ENCODE data around the gene PJA2. TPM values are rescaled to one million over a fixed set of nuclear protein-coding genes. Genes with fewer than 3 reads are reported as not detected.

PJA2 gene
- total and polyA plus RNA-seq, 2 donors (not counting 1 experiment from before 2014, with no cell fraction given) = 21.3 to 90.4 TPM

DNA sequence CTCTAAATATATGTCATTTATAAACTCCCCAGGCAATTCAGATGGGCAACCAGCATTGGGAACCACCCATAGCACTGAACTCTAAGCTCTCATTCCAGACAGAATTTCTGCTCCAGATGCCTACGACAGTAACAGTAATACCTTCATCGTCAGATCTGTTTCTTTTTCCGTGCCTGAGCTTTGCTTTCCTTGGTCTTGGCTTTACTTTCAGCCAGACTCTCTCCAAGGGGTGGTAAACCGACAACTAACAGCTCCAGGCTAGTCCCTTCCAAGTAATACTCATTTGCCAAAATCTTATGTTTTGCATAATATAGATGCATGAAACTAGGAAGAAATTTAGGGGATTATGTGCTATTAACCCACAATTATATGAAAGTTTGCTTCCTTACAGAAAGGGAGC is 102.3 kb downstream of the PJA2 start:
- no peak overlapping the region for H3K9ac ChIP-seq (ENCODE audit: low read length)
- no peak for TF ChIP-seq EZH2 (IDR thresholded peaks at IDR 0.05; ENCODE audit: borderline replicate concordance, insufficient read depth, low read depth, low read length, poor library complexity, severe bottlenecking)
- TF ChIP-seq, protein P1, sequence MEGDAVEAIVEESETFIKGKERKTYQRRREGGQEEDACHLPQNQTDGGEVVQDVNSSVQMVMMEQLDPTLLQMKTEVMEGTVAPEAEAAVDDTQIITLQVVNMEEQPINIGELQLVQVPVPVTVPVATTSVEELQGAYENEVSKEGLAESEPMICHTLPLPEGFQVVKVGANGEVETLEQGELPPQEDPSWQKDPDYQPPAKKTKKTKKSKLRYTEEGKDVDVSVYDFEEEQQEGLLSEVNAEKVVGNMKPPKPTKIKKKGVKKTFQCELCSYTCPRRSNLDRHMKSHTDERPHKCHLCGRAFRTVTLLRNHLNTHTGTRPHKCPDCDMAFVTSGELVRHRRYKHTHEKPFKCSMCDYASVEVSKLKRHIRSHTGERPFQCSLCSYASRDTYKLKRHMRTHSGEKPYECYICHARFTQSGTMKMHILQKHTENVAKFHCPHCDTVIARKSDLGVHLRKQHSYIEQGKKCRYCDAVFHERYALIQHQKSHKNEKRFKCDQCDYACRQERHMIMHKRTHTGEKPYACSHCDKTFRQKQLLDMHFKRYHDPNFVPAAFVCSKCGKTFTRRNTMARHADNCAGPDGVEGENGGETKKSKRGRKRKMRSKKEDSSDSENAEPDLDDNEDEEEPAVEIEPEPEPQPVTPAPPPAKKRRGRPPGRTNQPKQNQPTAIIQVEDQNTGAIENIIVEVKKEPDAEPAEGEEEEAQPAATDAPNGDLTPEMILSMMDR (IDR thresholded peaks at IDR 0.05) = no peak
- H3K36me3 ChIP-seq (replicated peaks in 1 of 2; ENCODE audit: control extremely low read depth in 1 of 2, control insufficient read depth in 1 of 2, extremely low read depth in 1 of 2, insufficient read depth in 2 of 2, low read length in 1 of 2) = no peaks in the 10 kb centered on the region
- no peaks in the 10 kb centered on the region for H3K79me2 ChIP-seq (ENCODE audit: control insufficient read depth, insufficient read depth, low read length)
- peaks cover 3% of the 10 kb centered on the region for H3K27me3 Mint-ChIP-seq
- H3K4me1 ChIP-seq (ENCODE audit: control insufficient read depth in 2 of 2, insufficient read depth in 2 of 2, low read length in 2 of 2) = no peaks in the 10 kb centered on the region
- no peak overlapping the region for H3K27ac ChIP-seq (ENCODE audit: low read length in 2 of 2)
- H3K9me3 Mint-ChIP-seq (ENCODE audit: insufficient read depth) = no peaks in the 10 kb centered on the region
- POLR2A ChIA-PET = no interaction called here
- 86% methylated on average over 3 of the region's 4 CpGs for WGBS (ENCODE audit: insufficient coverage)
- no peak for ATAC-seq (ENCODE audit: low read depth)
- no peaks in the 10 kb centered on the region for H3K9me3 ChIP-seq (ENCODE audit: control extremely low read depth in 1 of 3, control insufficient read depth in 2 of 3, insufficient read depth in 1 of 3, low read length in 2 of 3)
- no peak overlapping the region for H3K4me2 ChIP-seq (replicated peaks; ENCODE audit: low read depth, low read length, poor library complexity, severe bottlenecking)
- CTCF ChIA-PET = no interaction called here
- no peak overlapping the region for H2AFZ ChIP-seq (ENCODE audit: insufficient read depth, low read depth, low read length, poor library complexity, severe bottlenecking)
- peaks cover 0 to 7% (median under 1%) of the 10 kb centered on the region in 4 experiments for H3K27me3 ChIP-seq (replicated peaks in 1 of 4; ENCODE audit: control extremely low read depth in 1 of 4, control insufficient read depth in 3 of 4, insufficient read depth in 4 of 4, low read length in 3 of 4)
- H4K20me1 ChIP-seq (ENCODE audit: control insufficient read depth, insufficient read depth, low read length, poor library complexity, severe bottlenecking) = no peaks in the 10 kb centered on the region
- intact Hi-C loops (cut with micrococcal nuclease) = no loop called here
- no peak overlapping the region for H3K27ac Mint-ChIP-seq
- no peaks in the 10 kb centered on the region for H3K4me1 Mint-ChIP-seq
- DNase-seq = no peak
- H3K4me3 Mint-ChIP-seq = no peak overlapping the region
- H3K4me3 ChIP-seq (ENCODE audit: control extremely low read depth in 1 of 5, extremely low read depth in 1 of 5, insufficient read depth in 1 of 5, low read depth in 2 of 5, low read length in 4 of 5) = no peak overlapping the region

DNA sequence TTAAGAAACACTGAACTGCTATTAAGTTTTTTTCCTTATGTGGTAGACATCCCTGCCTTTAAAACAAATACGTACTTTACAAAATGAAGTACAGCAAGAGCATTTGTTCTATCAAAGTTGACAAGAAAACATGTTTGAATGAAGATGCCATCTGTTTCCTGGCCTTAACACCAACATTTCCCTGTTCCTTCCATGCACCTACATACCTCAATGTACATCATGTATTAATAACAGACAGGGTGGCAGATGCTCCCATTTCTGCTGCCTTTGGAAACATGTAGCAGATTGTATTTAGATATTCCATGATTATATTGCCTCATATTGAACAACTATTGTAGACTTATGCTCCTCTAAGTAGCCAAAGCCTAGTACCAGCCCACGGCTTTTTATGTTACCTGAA is 104.4 kb downstream of the PJA2 start:
- WGBS (ENCODE audit: insufficient coverage) = no CpG with 5 or more reads among the region's 2 CpGs

More for the DNA sequence above, 104.4 kb downstream of the PJA2 start:
- POLR2A ChIA-PET = no interaction called here
- H3K4me1 ChIP-seq (ENCODE audit: control insufficient read depth in 2 of 2, insufficient read depth in 2 of 2, low read length in 2 of 2) = no peaks in the 10 kb centered on the region
- DNase-seq (no peak), ATAC-seq (ENCODE audit: low read depth) (no peak)
- CTCF ChIA-PET = no interaction called here
- no peak for TF ChIP-seq EZH2 (IDR thresholded peaks at IDR 0.05; ENCODE audit: borderline replicate concordance, insufficient read depth, low read depth, low read length, poor library complexity, severe bottlenecking)
- TF ChIP-seq, protein P1 (IDR thresholded peaks at IDR 0.05) = no peak
- no peaks in the 10 kb centered on the region for H3K79me2 ChIP-seq (ENCODE audit: control insufficient read depth, insufficient read depth, low read length)
- no peaks in the 10 kb centered on the region for H4K20me1 ChIP-seq (ENCODE audit: control insufficient read depth, insufficient read depth, low read length, poor library complexity, severe bottlenecking)
- no peak overlapping the region for H3K27ac ChIP-seq (ENCODE audit: low read length in 2 of 2)
- H3K27me3 ChIP-seq (replicated peaks in 1 of 4; ENCODE audit: control extremely low read depth in 1 of 4, control insufficient read depth in 3 of 4, insufficient read depth in 4 of 4, low read length in 3 of 4) = peaks cover 0 to 7% (median 1%) of the 10 kb centered on the region in 4 experiments
- Mint-ChIP-seq H3K27me3 (peaks cover 3% of the 10 kb centered on the region), H3K4me1 (no peaks in the 10 kb centered on the region), H3K4me3 (no peak overlapping the region), H3K9me3 (ENCODE audit: insufficient read depth) (no peaks in the 10 kb centered on the region), H3K27ac (no peak overlapping the region)
- no peaks in the 10 kb centered on the region for H3K36me3 ChIP-seq (replicated peaks in 1 of 2; ENCODE audit: control extremely low read depth in 1 of 2, control insufficient read depth in 1 of 2, extremely low read depth in 1 of 2, insufficient read depth in 2 of 2, low read length in 1 of 2)
- no peak overlapping the region for H3K9ac ChIP-seq (ENCODE audit: low read length)
- no peaks in the 10 kb centered on the region for H3K9me3 ChIP-seq (ENCODE audit: control extremely low read depth in 1 of 3, control insufficient read depth in 2 of 3, insufficient read depth in 1 of 3, low read length in 2 of 3)
- no peak overlapping the region for H2AFZ ChIP-seq (ENCODE audit: insufficient read depth, low read depth, low read length, poor library complexity, severe bottlenecking)
- H3K4me3 ChIP-seq (ENCODE audit: control extremely low read depth in 1 of 5, extremely low read depth in 1 of 5, insufficient read depth in 1 of 5, low read depth in 2 of 5, low read length in 4 of 5) = no peak overlapping the region
- no peak overlapping the region for H3K4me2 ChIP-seq (replicated peaks; ENCODE audit: low read depth, low read length, poor library complexity, severe bottlenecking)
- intact Hi-C loops (cut with micrococcal nuclease) = no loop called here
